Glomerular endothelial cell (primary cell): ENCODE measurements around the gene MAN2B2. TPM values are rescaled to one million over a fixed set of nuclear protein-coding genes. Genes with fewer than 3 reads are reported as not detected.
"Not testable (repeated sequence)": the region's sequence is repeated elsewhere in the genome, so short reads cannot be mapped to it uniquely, and the experiment has no call there.

ENCODE experiments used
- DNase-seq: peaks from one replicate; pipeline ENCODE4 v3.0.0-alpha.2; 2011; ENCODE audit warnings: low read depth, low spot score; ENCODE audit errors: extremely low read depth
- total RNA-seq: library from RNA; depleted of rRNA; stranded (reverse); fragments of >200 nt; gene quantifications from 2 replicates; pipeline ENCODE4 v1.2.3, GENCODE V29; 2015

MAN2B2 gene
- total RNA-seq, 1 donor from 2014 or later: 78.2 TPM

DNA sequence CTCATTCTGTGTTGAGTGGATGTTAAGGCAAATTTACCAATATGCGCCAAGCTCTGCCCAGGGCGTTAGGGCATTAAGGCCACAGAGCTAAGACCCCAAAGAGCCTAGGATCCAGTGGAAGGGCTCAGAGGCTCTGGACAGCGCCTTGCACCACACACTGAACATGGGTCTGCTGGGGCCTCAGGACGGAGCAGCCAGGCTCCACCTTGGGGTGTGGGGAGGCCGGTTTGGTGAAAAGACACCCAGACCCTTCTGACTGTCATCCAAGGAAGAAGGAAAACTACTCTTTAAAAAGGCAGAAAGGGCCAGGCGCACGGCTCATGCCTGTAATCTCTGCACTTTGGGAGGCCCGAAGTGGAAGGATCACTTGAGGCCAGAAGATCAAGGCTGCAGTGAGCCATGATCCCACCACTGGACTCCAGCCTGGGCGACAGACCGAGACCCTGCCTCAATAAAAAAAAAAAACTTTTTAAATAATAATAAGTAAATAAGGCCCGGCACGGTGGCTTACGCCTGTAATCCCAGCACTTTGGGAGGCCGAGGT lies 64.2 kb downstream of the MAN2B2 start:
- no peak for DNase-seq

DNA sequence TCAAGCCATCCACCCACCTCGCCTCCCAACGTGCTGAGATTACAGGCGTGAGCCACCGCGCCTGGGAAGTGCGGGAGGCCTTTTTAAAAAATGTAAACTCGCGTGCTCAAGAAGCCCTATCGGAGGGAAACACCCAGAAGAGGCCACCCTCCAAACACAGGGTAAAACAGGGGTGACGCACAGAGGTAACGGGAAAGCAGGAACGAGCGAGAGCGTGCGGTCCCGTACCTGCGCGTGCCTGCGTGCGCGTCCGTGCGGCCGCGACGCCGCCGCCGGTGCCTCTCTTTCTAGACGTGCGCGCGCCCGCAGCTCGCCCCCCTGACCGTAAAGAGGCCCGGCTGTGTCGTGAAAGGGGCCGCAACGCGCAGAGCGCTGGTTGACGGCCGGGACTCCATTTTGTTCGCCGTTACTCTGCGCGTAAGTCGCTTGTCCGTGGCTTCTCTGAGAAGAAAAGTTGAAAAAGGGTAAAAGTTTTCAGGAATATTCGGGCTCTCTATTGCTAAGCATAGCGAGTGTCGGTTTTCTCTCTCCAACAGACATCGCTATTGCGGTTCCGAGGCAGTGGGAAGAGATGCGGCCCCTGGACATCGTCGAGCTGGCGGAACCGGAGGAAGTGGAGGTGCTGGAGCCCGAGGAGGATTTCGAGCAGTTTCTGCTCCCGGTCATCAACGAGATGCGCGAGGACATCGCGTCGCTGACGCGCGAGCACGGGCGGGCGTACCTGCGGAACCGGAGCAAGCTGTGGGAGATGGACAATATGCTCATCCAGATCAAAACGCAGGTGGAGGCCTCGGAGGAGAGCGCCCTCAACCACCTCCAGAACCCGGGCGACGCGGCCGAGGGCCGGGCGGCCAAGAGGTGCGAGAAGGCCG lies 65.5 kb downstream of the MAN2B2 start, which contains the start of gene MRFAP1:
Gene MRFAP1 (plus strand): TSS at position 394 of the 872 bp plus-strand sequence. CDS start 178 bp downstream, at position 572.
- peak; percentile 73 for DNase-seq

DNA sequence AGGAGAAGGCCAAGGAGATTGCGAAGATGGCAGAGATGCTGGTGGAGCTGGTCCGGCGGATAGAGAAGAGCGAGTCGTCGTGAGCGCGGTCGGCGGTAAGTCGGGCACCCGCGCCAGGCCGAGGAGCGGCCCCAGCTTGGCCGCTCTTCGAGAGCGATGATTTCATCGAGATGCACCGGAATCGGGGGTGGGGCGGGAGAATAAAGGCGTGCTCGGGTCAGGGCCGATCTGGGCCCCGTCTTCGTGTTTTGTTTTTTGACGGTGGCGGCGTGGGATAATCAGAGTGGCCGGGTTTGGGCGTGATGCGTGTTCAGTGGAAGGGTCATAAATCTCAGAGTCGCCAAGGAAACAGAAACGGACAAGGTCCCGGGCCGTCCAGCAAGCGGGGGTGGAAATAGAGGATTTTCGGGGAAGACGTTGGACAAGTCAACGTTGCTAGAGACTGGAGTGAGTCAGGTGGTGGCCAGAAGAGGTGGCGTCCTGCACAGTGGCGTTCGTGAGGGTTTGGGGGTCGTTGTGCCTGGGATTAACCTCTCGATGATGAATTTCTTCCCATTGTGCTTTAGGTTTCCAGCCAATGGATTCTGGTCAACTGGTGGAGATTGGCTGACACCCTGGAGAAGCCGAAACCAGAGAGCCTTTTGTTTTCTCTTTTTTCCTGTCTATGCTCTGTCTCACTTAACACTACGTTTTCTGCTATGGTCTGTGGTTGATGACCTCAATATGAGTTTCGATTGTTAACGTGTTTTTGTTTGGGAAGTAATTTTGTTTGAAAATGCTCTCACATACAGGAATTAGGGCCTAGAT lies 66.4 kb downstream of the MAN2B2 start:
- DNase-seq: no peak

DNA sequence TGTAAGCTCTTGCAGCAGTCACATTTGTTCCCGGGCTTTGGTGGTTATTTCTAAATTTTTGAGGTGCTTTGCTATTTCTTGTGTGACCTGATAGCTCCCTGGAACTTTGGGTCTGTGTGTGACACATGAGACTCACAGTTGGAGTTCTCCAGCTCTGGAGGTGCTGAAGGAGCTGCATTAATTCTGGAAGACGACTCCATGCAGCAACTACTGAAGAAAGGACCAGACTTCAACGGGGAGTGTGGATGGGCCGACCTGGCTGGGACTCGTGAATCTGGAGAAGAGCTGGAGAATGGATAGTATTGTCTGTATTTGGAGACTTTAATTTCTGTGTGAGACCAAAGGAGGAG lies 67.0 kb downstream of the MAN2B2 start:
- DNase-seq: no peak

DNA sequence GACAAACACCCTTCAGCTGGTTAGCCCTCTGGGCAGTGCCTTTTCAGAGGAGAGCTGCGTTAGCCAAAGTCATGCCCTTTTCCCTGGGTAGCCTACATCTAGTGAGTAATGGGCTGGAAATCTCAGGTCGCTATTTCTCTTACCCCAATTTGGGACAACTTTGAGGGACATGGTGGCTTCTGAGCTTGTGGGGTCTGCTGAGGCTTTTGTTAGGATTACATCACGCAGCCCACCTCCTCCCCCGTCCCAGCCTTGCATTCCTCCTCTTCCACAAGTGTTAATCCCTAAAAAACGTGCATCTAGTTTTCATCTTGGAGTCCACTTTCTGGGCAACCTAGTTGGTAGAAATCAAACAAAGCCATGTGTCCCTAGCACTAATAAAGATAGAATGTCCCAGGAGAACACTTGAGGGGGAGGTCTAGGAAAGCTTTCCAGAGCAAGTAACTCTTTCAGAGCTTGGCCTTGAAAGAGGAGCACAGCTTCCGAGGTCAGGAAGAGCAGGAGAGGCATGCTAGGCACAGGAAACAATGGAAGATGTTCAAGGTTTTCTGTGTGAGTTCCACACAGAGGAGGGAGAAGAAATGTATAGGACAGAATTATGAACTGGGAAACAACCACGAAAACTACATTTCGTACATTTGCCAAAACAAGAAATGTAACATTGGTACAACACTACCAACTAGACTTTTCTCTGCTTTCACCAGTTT lies 68.3 kb downstream of the MAN2B2 start:
- DNase-seq: no peak

DNA sequence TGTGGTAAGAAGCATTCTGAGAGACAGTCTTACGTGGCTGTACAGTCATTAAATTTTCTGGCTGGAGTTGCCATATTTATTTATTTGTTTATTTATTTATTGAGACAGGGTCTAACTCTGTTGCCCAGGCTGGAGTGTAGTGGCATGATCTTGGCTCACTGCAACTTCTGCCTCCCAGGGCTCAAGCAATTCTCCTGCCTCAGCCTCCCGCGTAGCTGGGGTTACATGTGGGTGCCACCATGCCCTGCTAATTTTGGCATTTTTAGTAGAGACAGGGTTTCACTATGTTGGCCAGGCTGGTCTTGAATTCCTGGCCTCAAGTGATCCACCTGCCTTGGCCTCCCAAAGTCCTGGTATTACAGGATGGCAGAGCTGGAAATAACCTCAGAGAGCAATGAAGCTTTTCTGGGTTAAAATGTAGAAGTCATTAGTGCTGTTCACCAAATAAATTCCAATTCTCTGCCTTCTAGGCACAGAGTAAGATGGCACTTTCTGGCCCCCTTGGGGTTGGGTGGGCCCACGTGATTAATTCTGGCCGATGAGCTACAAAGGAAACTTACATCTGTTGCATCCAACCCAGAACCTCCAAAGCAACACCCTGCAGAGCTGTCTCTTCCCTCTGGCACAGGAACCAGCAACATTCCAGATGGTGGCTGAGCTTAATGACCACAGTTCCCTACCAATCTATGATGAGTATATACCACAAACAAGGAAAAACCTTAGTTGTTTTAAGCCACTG lies 70.0 kb downstream of the MAN2B2 start:
- DNase-seq: no peak

DNA sequence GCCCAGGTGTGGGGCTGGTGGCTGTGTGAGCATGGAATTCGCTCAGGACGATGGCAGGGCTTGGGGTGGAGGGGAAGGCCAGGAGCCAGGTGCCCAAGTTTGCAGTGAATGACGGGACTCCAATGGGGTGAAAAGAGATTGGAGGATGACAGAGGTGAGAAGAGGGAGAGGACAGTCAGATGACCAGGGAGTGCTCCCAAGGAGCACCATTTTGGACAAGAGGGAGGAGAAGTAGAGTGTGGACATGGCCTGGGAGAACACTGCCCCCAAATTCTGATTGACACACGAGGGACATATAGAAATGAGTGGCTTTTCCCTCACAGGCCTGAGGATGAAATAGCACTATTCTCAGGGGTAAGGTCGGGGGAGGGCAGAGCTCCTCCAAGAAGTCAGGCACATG lies 72.2 kb downstream of the MAN2B2 start:
- DNase-seq: no peak

DNA sequence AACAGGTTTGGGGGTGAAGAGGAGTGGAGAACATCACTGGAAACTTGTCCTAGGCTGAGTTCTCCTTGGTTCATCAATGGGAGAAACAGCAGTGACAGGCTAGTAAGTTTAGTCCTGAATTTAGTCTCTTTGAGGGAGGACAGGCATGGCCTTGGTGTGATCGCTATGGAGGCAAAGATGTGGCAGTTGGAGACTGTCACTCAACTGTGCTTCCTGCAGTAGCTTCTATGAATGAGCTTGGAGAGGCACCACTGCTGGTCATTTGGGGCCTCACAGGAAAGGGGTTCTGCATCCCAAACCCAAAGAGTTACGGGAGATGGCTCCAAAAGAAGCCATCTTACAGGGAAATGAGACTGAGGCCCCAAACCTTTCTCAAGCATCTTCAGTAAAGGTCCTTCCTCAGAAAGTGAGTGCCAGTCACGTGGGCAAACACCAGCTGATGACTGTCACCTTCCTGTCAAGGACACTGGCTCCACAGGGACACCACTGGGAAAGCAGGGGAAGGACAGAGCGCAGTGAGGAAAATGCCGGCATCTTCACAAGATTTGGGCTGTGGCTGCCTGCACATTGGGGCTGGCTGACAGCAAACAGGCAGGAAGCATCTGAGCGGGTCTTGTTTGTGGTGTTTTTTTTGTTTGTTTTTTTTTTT lies 72.7 kb downstream of the MAN2B2 start:
- no peak for DNase-seq

DNA sequence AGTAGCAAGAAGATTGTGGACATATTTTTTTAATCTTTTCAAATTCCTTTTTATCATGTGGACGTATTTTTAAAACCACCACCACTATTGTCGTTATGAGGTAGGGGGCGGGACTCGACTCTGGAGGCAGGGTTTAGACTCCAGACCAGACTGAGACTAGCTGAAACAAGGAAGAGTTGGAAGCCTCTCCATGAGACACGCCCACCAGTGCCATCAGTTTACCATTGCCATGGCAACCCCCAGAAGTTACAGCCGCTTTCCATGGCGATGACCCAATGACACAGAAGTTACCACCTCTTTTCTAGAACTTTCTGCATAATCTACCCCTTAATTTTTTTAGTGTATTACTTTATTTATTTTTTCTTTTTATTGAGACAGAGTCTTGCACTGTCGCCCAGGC lies 74.2 kb downstream of the MAN2B2 start:
- no peak for DNase-seq

DNA sequence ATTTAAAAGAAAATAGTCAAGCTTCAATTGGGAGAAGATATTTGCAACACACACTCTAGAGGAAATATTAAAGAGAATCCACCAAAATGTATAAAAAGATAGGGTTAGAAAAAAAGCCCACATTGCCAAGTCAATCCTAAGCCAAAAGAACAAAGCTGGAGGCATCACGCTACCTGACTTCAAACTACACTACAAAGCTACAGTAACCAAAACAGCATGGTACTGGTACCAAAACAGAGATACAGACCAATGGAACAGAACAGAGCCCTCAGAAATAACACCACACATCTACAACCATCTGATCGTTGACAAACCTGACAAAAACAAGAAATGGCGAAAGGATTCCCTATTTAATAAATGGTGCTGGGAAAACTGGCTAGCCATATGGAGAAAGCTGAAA lies 79.2 kb downstream of the MAN2B2 start:
- DNase-seq: not testable (repeated sequence)

DNA sequence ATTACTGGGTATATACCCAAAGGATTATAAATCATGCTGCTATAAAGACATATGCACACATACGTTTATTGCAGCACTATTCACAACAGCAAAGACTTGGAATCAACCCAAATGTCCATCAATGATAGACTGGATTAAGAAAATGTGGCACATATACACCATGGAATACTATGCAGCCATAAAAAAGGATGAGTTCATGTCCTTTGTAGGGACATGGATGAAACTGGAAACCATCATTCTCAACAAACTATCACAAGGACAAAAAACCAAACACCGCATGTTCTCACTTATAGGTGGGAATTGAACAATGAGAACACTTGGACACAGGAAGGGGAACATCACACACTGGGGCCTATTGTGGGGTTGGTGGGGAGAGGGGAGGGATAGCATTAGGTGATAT lies 80.3 kb downstream of the MAN2B2 start:
- not testable (repeated sequence) for DNase-seq

DNA sequence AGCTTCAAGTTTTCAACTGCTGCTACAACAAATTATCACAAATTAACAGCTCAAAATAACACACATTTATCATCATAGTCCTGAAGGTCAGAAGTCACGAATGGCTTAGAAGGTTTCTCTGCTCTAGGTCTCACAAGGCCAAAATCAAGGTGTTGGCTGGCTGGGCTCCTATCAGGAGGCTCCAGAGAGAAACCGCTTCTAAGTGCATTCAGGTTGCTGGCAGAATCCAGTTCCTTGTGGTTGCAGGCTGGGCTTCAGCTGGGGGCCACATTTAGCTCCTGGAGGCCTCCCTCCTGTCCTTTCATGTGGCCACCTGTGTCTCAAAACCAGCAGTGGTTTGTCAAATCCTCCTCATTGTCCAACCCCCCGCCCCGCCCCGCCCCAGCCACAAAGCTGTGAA lies 80.9 kb downstream of the MAN2B2 start:
- DNase-seq: no peak

DNA sequence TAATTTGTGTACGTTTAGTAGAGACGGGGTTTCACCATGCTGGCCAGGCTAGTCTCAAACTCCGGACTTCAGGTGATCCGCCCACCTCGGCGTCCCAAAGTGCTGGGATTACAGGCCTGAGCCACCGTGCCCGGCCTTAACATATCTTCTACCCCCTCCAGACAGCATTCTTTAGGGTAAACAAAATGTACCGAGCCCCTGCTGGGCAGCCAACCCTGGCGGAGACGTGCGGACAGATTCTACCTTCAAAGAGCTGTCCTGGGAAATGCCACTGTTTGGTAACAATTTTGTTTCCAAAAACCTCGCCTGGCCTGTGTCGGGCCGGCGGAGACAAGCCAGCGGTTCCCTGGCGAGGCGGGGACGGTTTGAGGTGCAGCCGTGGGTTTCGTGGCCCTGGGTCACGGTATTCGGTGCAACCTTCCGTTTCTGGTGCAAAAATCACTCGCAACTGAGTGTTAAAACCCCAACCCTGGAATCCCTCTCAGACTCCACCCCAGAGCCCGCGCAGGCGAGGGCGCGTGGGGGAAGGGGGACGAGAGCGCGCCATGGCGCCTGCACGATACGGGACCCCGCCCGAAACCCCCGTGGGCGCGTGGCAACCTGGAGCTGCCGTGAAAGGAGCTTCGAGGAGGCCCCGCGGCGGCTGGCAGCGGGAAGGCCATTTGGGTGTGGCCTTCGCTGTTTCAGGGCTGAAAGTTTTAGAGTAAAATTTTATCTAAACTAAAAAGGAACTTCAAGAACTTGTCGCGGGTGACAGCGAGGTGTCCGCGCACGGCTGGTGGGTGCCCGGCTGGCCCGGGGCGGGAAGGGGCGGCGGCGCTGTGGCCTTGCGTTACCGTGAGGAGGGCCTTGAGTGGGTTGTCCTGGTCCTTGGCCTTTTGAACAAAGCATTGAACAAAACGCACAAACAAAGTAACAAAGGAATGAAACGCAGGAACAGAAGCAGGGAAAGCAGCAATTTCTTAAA lies 82.5 kb downstream of the MAN2B2 start:
- DNase-seq: no peak

DNA sequence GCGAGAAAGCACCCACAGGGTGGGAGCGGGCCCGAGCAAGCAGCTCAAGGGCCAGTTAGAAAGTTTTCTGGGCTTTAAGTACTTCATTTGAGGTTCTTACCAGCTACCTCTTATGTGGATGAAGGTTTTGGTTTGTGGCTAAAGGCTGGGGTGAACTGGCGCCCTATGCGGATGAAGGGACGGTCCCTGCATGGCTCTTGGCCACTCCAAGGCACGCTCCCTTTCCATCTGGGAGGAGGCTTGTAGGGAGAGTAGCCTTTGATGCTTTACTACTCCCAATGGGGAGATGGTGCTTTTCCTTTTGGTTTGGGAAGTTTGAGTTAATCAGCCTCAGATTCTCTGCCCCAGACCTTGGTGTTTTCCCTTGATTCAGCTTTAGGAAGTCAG lies 83.2 kb downstream of the MAN2B2 start:
- DNase-seq: no peak

DNA sequence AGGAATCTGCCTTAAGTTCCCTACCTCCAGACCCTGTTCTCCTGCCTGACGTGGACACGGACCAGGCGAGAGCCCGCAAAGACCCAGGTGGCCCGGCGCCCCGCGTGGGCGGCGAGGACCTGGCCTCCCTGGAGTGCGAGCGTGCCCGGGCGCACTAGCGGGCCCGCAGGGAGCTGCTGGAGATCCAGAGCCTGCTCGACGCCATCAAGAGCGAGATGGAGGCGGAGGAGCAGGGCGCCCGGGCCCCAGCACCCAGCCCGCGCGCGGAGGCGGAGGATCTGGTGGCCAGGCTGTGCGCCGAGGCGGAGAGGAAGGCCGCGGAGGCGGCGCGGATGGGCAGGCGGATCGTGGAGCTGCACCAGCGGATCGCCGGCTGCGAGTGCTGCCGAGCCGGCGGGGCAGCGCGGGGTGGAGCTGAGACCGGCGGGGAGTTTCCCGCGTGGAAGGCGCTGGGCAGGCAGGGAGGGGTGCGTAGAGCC lies 83.6 kb downstream of the MAN2B2 start:
- no peak for DNase-seq

DNA sequence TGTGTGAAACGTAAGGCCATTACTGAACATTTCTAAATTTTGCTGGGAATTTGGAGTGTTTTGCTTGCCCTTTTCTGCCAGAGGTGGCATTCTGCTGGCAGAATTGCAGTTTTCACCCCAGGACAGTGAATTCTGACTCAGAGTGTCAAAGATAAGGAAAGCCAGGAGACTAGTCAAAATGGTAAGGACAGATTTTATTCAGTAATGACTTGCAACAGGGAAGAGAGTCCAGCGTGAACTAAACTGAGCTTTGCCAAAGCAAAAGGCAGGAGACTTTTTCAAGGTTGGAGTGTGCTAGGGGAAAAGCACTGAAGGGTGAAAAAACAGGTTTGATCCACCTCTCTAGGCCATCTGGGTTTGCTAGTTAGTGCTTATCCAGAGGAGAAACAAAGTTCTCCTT lies 84.9 kb downstream of the MAN2B2 start:
- DNase-seq: no peak

DNA sequence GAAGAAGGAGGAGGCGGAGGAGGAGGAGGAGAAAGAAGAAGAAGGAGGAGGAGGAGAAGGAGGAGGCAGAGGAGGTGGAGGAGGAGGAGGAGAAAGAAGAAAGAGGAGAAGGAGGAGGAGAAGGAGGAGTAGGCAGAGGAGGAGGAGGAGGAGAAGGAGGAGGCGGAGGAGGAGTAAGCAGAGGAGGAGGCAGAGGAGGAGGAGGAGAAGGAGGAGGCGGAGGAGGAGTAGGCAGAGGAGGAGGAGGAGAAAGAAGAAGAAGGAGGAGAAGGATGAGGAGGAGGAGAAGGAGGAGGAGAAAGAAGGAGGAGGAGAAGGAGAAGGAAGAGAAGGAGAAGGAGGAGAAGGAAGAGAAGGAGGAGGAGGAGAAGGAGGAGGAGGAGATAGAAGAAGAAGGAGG lies 85.4 kb downstream of the MAN2B2 start:
- no peak for DNase-seq

DNA sequence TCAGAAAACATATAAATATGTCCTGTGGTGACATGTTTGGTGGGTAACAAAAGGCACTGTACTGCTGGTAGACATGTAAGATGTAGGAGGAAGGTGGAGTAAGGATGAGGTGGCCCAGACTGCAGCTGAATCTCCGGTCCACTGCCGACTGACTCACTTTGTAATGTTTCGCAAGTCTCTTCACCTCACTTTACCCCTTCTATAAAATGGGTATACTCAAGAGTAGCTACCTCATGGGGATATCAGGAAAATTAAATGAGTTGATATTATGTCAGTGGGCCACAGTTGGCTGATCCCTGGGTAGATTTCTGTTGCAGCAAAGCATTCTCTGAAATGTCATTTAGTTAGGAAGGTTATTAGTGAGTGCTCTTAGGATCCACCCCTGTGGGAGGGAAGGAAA lies 87.6 kb downstream of the MAN2B2 start:
- DNase-seq: no peak
